SU-DHL-6 (cell line): ENCODE measurements around the gene LZTR1.

Experiments
- CTCF ChIP-seq: fragments of 200-600 bp; sonication (generic); IDR thresholded peaks from one replicate; pipeline ENCODE4 v1.5.1; 2017; ENCODE audit warnings: antibody characterized with exemption, mild to moderate bottlenecking, low read length, moderate library complexity; ENCODE audit not compliant: insufficient read depth, poor library complexity, severe bottlenecking
- EZH2phosphoT487 ChIP-seq: fragments of 200-600 bp; sonication (generic), shearing (Covaris generic); conservative IDR thresholded peaks from 2 replicates; pipeline ENCODE4 v1.6.1; 2018; ENCODE audit warnings: mild to moderate bottlenecking, antibody characterized with exemption, low read length, moderate library complexity, mixed read lengths

DNA sequence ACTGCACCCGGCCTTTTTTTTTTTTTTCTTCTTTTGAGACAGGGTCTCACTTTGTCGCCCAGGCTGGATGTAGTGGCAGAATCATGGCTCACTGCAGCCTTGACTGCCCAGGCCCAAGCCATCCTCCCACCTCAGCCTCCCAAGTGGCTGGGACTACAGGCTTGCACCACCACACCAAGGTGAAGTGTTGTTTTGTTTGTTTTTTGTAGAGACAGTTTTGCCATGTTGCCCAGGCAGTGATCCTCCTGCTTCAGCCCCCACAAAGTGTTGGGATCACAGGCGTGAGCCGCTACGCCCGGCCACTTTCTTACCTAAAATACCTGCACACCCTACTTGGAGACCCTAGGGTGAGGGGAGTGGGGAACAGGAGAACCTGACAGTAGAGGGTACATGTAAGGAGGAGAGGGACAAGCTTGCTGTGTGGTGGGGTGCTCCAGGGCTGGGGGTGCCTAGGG, 19.6 kb upstream of the LZTR1 start:
- TF ChIP-seq CTCF, result no peak
- no peak for TF ChIP-seq EZH2phosphoT487
